Stimulated activated CD4-positive, alpha-beta T cell treated with anti-CD3 and anti-CD28 coated beads, Interleukin-15, amount 100 ng/mL, for 1 hour (primary cell): ENCODE data around the gene RPS27L.
"Not testable (repeated sequence)": the region's sequence is repeated elsewhere in the genome, so short reads cannot be mapped to it uniquely, and the experiment has no call there.

Experiments
- DNase-seq, 2 donors: peaks; one replicate each; pipeline ENCODE4 v3.0.0-alpha.2; 2020; ENCODE audit warnings: low read depth in 1 of 2, low spot score in 1 of 2

RPS27L gene

DNA sequence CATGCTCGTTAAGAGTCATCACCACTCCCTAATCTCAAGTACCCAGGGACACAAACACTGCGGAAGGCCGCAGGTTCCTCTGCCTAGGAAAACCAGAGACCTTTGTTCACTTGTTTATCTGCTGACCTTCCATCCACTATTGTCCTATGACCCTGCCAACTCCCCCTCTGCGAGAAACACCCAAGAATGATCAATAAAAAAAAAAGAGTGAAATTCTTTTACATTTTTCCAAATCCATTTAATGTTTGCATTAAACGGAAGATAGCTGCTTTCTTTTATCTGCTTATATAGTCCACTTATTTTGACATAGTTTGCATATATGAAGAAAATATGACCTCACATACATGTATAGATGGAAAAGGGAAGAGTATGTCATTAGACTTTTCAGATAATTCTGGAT, 57.7 kb downstream of the RPS27L start:
- DNase-seq: not testable (repeated sequence)

DNA sequence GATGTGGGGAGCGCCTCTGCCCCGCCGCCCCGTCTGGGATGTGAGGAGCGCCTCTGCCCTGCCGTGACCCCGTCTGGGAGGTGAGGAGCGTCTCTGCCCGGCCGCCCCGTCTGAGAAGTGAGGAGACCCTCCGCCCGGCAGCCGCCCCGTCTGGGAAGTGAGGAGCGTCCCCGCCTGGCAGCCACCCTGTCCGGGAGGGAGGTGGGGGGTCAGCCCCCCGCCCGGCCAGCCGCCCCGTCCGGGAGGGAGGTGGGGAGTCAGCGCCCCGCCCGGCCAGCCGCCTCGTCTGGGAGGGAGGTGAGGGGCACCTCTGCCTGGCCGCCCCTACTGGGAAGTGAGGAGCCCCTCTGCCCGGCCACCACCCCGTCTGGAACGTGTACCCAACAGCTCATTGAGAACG, 58.4 kb downstream of the RPS27L start:
- DNase-seq: not testable (repeated sequence)
